IPS-18a (cell line): ENCODE measurements around the gene ISLR.

ENCODE experiments used
- H3K27ac ChIP-seq: one replicate; pipeline ENCODE4 v1.5.1; 2013; ENCODE audit warnings: low read length
- H3K27me3 ChIP-seq: one replicate; pipeline ENCODE4 v1.6.1; 2013; ENCODE audit warnings: mild to moderate bottlenecking, low read length; ENCODE audit not compliant: control insufficient read depth, insufficient read depth
- H3K36me3 ChIP-seq: one replicate; pipeline ENCODE4 v1.6.1; 2013; ENCODE audit warnings: low read depth, low read length; ENCODE audit not compliant: control insufficient read depth
- H3K4me1 ChIP-seq: one replicate; pipeline ENCODE4 v1.6.1; 2013; ENCODE audit warnings: low read depth, low read length; ENCODE audit not compliant: control insufficient read depth
- H3K4me3 ChIP-seq: one replicate; pipeline ENCODE4 v1.5.1; 2013; ENCODE audit warnings: low read length
- H3K9ac ChIP-seq: one replicate; pipeline ENCODE4 v1.6.1; 2013; ENCODE audit warnings: mild to moderate bottlenecking, low read length, moderate library complexity
- H3K9me3 ChIP-seq: one replicate; pipeline ENCODE4 v1.6.1; 2013; ENCODE audit warnings: low read depth, low read length; ENCODE audit not compliant: control insufficient read depth

Gene ISLR

DNA sequence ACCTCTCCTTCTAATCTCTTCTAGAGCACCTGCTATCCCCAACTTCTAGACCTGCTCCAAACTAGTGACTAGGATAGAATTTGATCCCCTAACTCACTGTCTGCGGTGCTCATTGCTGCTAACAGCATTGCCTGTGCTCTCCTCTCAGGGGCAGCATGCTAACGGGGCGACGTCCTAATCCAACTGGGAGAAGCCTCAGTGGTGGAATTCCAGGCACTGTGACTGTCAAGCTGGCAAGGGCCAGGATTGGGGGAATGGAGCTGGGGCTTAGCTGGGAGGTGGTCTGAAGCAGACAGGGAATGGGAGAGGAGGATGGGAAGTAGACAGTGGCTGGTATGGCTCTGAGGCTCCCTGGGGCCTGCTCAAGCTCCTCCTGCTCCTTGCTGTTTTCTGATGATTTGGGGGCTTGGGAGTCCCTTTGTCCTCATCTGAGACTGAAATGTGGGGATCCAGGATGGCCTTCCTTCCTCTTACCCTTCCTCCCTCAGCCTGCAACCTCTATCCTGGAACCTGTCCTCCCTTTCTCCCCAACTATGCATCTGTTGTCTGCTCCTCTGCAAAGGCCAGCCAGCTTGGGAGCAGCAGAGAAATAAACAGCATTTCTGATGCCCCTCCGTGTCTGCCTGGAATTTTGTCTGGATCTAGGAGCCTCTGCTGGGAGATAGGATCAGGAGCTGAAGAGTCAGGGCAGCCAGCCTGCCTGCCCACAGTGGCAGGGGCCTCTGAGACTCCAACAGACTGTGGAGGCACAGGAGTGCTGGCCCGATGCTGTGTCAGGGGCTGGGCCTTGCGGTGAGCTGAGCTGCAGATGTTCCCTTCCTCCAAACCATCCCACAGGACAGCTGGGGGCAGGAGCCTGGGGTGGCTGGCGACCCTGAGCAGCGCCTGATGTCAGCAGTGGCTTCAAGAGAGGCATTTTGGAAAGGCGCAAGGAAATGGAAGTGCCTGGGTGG, 3.0 kb downstream of the ISLR start:
- Histone ChIP-seq H3K4me3 (no peak overlapping the region), H3K9me3 (no peaks in the 10 kb centered on the region), H3K27me3 (no peaks in the 10 kb centered on the region), H3K4me1 (peaks cover 13% of the 10 kb centered on the region), H3K9ac (no peak overlapping the region), H3K27ac (no peak overlapping the region), H3K36me3 (no peaks in the 10 kb centered on the region)

GRCh38 chr15:74178326-74179100, 5.0 kb downstream of the ISLR start:
- H3K27ac ChIP-seq: no peak overlapping the region

GRCh38 chr15:74179101-74179841, 5.8 kb downstream of the ISLR start:
- no peaks in the 10 kb centered on the region for H3K36me3 ChIP-seq
- no peak overlapping the region for H3K27ac ChIP-seq
- peaks cover 2% of the 10 kb centered on the region for H3K4me1 ChIP-seq
- no peak overlapping the region for H3K4me3 ChIP-seq
- no peak overlapping the region for H3K9ac ChIP-seq
- no peaks in the 10 kb centered on the region for H3K9me3 ChIP-seq
- no peaks in the 10 kb centered on the region for H3K27me3 ChIP-seq

More at GRCh38 chr15:74178326-74179100, 5.0 kb downstream of the ISLR start:
- no peaks in the 10 kb centered on the region for H3K27me3 ChIP-seq
- H3K9me3 ChIP-seq: no peaks in the 10 kb centered on the region
- H3K36me3 ChIP-seq: no peaks in the 10 kb centered on the region
- no peak overlapping the region for H3K4me3 ChIP-seq
- peaks cover 3% of the 10 kb centered on the region for H3K4me1 ChIP-seq
- no peak overlapping the region for H3K9ac ChIP-seq

DNA sequence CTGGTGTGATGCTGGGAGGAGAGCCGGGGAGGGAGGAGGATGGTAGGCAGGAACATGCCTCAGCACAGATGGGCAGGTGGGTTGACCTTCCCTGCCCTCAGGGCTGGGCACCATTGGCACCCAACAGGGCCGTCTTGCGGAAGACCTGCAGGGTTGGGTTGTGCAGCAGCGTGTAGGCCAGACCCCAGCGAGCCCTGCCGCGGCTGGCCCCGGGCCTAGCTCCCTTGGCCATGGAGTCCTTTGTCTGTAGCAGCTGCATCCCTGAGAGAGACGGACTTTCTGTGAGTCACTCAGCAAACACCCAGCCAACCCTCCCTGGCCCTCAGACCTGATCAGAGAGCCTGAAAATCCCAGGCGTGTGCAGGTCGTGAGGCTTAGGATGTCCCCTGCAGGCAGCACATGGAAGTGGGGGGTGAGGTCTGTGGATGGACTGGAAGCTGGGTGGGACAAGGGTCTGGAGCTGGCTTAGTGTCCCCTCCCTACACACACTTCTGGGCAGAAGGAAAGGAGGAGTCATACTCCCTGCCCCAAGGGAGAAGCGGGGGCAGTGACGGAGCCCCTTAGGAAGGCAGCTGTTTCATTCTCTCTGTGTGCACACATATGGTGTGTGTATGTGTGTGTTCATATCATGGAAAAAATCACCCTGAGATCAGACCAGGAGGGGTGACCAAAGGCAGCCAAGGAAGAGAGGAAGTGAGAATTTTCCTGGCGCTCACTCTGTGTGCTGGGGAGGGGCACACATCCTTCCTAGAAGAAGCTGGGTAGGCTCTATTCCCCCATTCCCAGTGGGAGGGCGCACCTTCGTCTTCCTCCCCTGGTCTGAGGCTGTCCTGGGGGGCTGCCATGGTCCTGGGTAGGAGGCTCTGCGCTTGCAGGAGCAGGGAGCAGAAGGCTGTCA, 6.7 kb downstream of the ISLR start:
- Histone ChIP-seq H3K36me3 (no peaks in the 10 kb centered on the region), H3K4me1 (peaks cover 2% of the 10 kb centered on the region), H3K9me3 (no peaks in the 10 kb centered on the region), H3K9ac (no peak overlapping the region), H3K27me3 (no peaks in the 10 kb centered on the region), H3K4me3 (no peak overlapping the region), H3K27ac (no peak overlapping the region)

DNA sequence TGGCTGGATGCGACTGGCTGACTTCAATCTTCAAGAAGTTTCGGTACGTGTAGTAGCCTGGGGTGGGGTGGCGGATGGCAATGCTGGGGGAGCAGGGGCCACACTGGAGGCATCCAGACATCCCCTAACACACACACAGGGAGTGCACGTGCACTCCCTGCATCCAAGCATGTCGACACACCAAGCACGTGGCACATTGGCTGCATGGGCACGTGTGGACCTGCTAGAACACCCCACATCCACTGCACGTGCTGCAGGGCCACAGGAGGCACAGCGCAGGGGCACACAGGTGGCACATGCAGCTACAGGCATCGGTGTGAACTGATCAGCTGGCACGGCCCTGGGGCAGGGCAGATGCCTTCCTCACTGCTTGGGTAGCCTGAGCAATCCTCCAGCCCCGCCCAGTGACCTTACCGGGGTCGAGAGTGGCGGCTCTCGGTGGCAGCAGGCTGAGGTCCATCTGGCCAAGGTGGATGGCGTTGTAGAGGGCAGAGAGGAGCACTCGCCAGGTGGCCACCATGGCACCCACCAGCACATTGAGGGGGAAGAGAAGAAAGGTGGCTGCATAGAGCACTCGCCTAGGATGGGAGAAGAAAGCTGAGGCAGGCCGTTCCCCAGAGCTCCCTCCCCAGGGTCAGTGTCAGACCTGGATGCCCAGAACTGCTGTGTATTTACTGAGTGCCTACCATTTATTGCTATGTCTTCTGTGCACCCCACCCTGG, 7.5 kb downstream of the ISLR start:
- no peak overlapping the region for H3K4me3 ChIP-seq
- H3K9me3 ChIP-seq: no peaks in the 10 kb centered on the region
- H3K4me1 ChIP-seq: peaks cover 2% of the 10 kb centered on the region
- no peaks in the 10 kb centered on the region for H3K27me3 ChIP-seq
- no peaks in the 10 kb centered on the region for H3K36me3 ChIP-seq
- no peak overlapping the region for H3K27ac ChIP-seq
- no peak overlapping the region for H3K9ac ChIP-seq

DNA sequence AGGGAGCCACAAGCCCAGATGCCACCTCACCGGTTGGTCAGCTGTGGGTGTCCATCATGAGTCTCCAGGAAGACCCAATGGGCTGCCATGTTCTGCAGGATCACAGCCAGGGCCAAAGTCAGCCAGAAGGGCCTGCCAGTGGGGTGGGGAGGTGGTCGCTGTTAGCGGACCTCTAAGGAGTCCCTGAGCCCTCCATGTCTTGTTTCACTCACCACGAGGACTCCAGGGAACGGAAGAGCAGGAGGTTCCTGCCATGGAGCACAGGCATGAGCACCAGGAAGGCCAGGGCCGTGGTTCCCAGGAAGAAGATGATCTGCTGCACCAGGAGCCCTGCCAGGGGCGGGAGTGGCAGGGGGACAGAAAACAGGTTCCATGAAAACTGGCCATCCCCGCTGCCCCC, 8.6 kb downstream of the ISLR start:
- Histone ChIP-seq H3K27me3 (no peaks in the 10 kb centered on the region), H3K27ac (no peak overlapping the region), H3K9ac (no peak overlapping the region), H3K36me3 (no peaks in the 10 kb centered on the region), H3K4me3 (no peak overlapping the region), H3K9me3 (no peaks in the 10 kb centered on the region), H3K4me1 (no peaks in the 10 kb centered on the region)

DNA sequence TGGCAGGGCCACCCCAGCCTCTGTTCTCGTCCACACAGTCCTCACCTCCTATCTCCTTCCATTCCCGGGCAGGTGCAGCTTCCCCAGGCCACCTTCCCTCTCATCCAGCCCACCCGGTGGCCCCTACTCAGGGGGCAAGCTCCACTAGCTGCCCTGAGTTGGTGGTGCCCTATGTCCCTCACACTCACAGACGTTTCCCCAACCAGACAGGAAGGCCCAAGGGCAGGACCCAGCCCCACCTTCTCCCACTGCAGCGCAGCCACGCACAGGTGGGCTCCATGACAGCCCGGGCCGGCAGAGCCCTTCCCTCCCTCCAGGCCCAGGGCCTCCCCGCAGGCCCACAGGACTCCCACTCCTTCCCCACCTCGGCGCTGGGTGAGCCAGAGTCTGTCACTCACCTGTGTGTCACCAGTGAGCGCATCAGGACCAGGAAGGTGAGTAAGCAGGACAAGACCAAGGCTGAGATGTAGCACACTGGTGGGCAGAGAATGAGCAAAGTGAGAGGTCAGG, 11.1 kb downstream of the ISLR start:
- Histone ChIP-seq H3K4me1 (no peaks in the 10 kb centered on the region), H3K27ac (no peak overlapping the region), H3K4me3 (no peak overlapping the region), H3K36me3 (no peaks in the 10 kb centered on the region), H3K9ac (no peak overlapping the region), H3K9me3 (no peaks in the 10 kb centered on the region), H3K27me3 (no peaks in the 10 kb centered on the region)

- no peak overlapping the region for H3K27ac ChIP-seq
Observed at GRCh38 chr15:74185710-74186348, 12.3 kb downstream of the ISLR start.

GRCh38 chr15:74188216-74188615, 14.7 kb downstream of the ISLR start:
- Histone ChIP-seq H3K4me3 (no peak overlapping the region), H3K9me3 (no peaks in the 10 kb centered on the region), H3K4me1 (no peaks in the 10 kb centered on the region), H3K27ac (no peak overlapping the region), H3K9ac (no peak overlapping the region), H3K36me3 (no peaks in the 10 kb centered on the region), H3K27me3 (no peaks in the 10 kb centered on the region)

More at GRCh38 chr15:74185710-74186348, 12.3 kb downstream of the ISLR start:
- no peak overlapping the region for H3K4me3 ChIP-seq
- H3K36me3 ChIP-seq: no peaks in the 10 kb centered on the region
- H3K27me3 ChIP-seq: no peaks in the 10 kb centered on the region
- H3K9ac ChIP-seq: no peak overlapping the region
- H3K9me3 ChIP-seq: no peaks in the 10 kb centered on the region
- no peaks in the 10 kb centered on the region for H3K4me1 ChIP-seq

GRCh38 chr15:74191798-74192197, 18.3 kb downstream of the ISLR start:
- no peaks in the 10 kb centered on the region for H3K4me1 ChIP-seq
- no peak overlapping the region for H3K4me3 ChIP-seq
- no peaks in the 10 kb centered on the region for H3K36me3 ChIP-seq
- no peak overlapping the region for H3K9ac ChIP-seq
- no peak overlapping the region for H3K27ac ChIP-seq
- no peaks in the 10 kb centered on the region for H3K27me3 ChIP-seq
- no peaks in the 10 kb centered on the region for H3K9me3 ChIP-seq
